Endothelial cell of umbilical vein (primary cell): Measurements from ENCODE around the gene DHRS7B. TPM values are rescaled to one million over a fixed set of nuclear protein-coding genes. Genes with fewer than 3 reads are reported as not detected.

ENCODE experiments used
- BruUV-seq: library from RNA; stranded (reverse); fragments of 400-500 nt; replicated peaks from 2 replicates; lab custom pipeline; 2021; lab: Mats Ljungman, UMichigan
- CTCF ChIA-PET: fragments of 300-600, 350-600 bp; sonication (Branson Sonifier 250); formaldehyde crosslinking; loops from one replicate; lab custom pipeline; 2021; ENCODE audit warnings: antibody characterized with exemption, inconsistent platforms; lab: Charles Lee
- POLR2A ChIA-PET: fragments of 300-600, 350-600 bp; sonication (Branson Sonifier 250); formaldehyde crosslinking; loops from one replicate; lab custom pipeline; 2021; ENCODE audit warnings: antibody characterized with exemption, inconsistent platforms; lab: Charles Lee
- DNase-seq: peaks from one replicate; pipeline ENCODE4 v3.0.0-alpha.2; 2011; ENCODE audit warnings: low read depth, low spot score
- FAIRE-seq: peaks from 2 replicates; lab custom pipeline; 2011; peaks lifted over from hg19 to GRCh38; lab: Jason Lieb, UNC
- H2AFZ ChIP-seq: 2 replicates; pipeline ENCODE4 v1.6.0; 2012; ENCODE audit warnings: low read depth, low read length, control low read depth, inconsistent platforms
- H3K27ac ChIP-seq: 2 replicates; pipeline ENCODE4 v1.5.1; 2011; ENCODE audit warnings: low read depth, mild to moderate bottlenecking, control low read depth, low read length, moderate library complexity; ENCODE audit not compliant: insufficient read depth
- H3K27me3 ChIP-seq, 2 experiments: 2 replicates each; pipeline versions ENCODE4 v1.6.0 to v1.6.1; 2011; ENCODE audit warnings: low read length in 2 of 2, mixed read lengths in 1 of 2; ENCODE audit not compliant: control insufficient read depth in 2 of 2, insufficient read depth in 2 of 2
- H3K36me3 ChIP-seq, 2 experiments: 2 replicates in 1 of 2; 3 replicates in 1 of 2; pipeline ENCODE4 v1.5.1; 2011; ENCODE audit warnings: low read length in 2 of 2, mild to moderate bottlenecking in 1 of 2, moderate library complexity in 1 of 2; ENCODE audit not compliant: control insufficient read depth in 2 of 2, insufficient read depth in 2 of 2; ENCODE audit errors: extremely low read depth in 1 of 2
- H3K4me1 ChIP-seq: 3 replicates; pipeline ENCODE4 v1.5.1; 2011; ENCODE audit warnings: mild to moderate bottlenecking, low read length; ENCODE audit not compliant: control insufficient read depth, insufficient read depth; ENCODE audit errors: extremely low read depth
- H3K4me2 ChIP-seq: 2 replicates; pipeline ENCODE4 v1.6.1; 2011; ENCODE audit warnings: low read length, control low read depth, mixed read lengths; ENCODE audit not compliant: insufficient read depth
- H3K4me3 ChIP-seq, 3 experiments: fragments of 200-600 bp in 1 of 3; sonication (generic), shearing (Covaris generic) in 1 of 3; replicated peaks in 1 of 3; 2 replicates each; pipeline ENCODE4 v1.5.1; 2011 to 2016; ENCODE audit warnings: control low read depth in 3 of 3, low read length in 3 of 3, mild to moderate bottlenecking in 2 of 3, inconsistent platforms in 1 of 3, low read depth in 1 of 3, moderate library complexity in 1 of 3; ENCODE audit not compliant: insufficient read depth in 1 of 3
- H3K79me2 ChIP-seq: 2 replicates; pipeline ENCODE4 v1.6.0; 2012; ENCODE audit warnings: low read length, inconsistent platforms; ENCODE audit not compliant: control insufficient read depth, insufficient read depth
- H3K9ac ChIP-seq: replicated peaks from 2 replicates; pipeline ENCODE3; 2011; ENCODE audit warnings: low read length, control low read depth; ENCODE audit not compliant: insufficient read depth; ENCODE audit errors: extremely low read depth
- H3K9me1 ChIP-seq: replicated peaks from 3 replicates; pipeline ENCODE4 v1.6.0; 2011; ENCODE audit warnings: mild to moderate bottlenecking, low read length; ENCODE audit not compliant: control insufficient read depth, insufficient read depth; ENCODE audit errors: extremely low read depth
- H3K9me3 ChIP-seq: replicated peaks from 2 replicates; pipeline ENCODE4 v1.5.1; 2012; ENCODE audit warnings: low read length, inconsistent platforms; ENCODE audit not compliant: control insufficient read depth, insufficient read depth
- H4K20me1 ChIP-seq: replicated peaks from 2 replicates; pipeline ENCODE3; 2011; ENCODE audit warnings: mild to moderate bottlenecking, low read length; ENCODE audit not compliant: control insufficient read depth, insufficient read depth; ENCODE audit errors: extremely low read depth
- EZH2 ChIP-seq: IDR thresholded peaks from 2 replicates; pipeline ENCODE4 v1.6.1; 2012; ENCODE audit warnings: borderline replicate concordance, low read depth, mild to moderate bottlenecking, moderate library complexity, low read length, inconsistent platforms; ENCODE audit not compliant: severe bottlenecking
- FOS ChIP-seq: IDR thresholded peaks from 2 replicates; pipeline ENCODE4 v1.6.1; 2011; ENCODE audit warnings: mild to moderate bottlenecking, low read length, moderate library complexity, borderline replicate concordance; ENCODE audit not compliant: insufficient read depth
- GATA2 ChIP-seq: IDR thresholded peaks from 2 replicates; pipeline ENCODE4 v1.7.0; 2011; ENCODE audit warnings: low read depth, mild to moderate bottlenecking, moderate library complexity, mixed read lengths, low read length; ENCODE audit not compliant: insufficient read length, insufficient read depth
- JUN ChIP-seq: IDR thresholded peaks from 2 replicates; pipeline ENCODE4 v1.6.1; 2011; ENCODE audit warnings: borderline replicate concordance, low read depth; ENCODE audit not compliant: insufficient read length, insufficient read depth
- MYC ChIP-seq: IDR thresholded peaks from one replicate; pipeline ENCODE4 v1.6.1; 2011; ENCODE audit warnings: mild to moderate bottlenecking, low read depth, low read length
- POLR2A ChIP-seq: IDR thresholded peaks from 2 replicates; pipeline ENCODE4 v1.6.1; 2012; ENCODE audit warnings: low read depth, mild to moderate bottlenecking, control low read depth, low read length
- POLR2AphosphoS5 ChIP-seq: IDR thresholded peaks from 2 replicates; pipeline ENCODE4 v1.6.1; 2012; ENCODE audit warnings: low read depth, mild to moderate bottlenecking, control low read depth, low read length, moderate library complexity; ENCODE audit not compliant: insufficient read depth
- dilution Hi-C: fragments of 300-500 bp; cut with MboI; formaldehyde crosslinking; loops from one replicate; pipeline ENCODE4 v1.15.0; 2019; ENCODE audit warnings: low sequenced_read_pairs; ENCODE audit not compliant: extremely low pct_ligation_motif_present
- intact Hi-C: fragments of 100-400 bp; cut with micrococcal nuclease; formaldehyde crosslinking; loops from one replicate; pipeline ENCODE4 v1.10.0; 2022
- polyA plus RNA-seq, 4 experiments: library from polyadenylated mRNA; depleted of rRNA in 3 of 4; stranded (reverse) in 3 of 4; unstranded in 1 of 4; fragments of >200 nt; gene quantifications; 2 replicates each; pipeline versions ENCODE4 v1.2.1 to v1.2.3, GENCODE V29; 2011 to 2012; ENCODE audit warnings: missing spikeins in 1 of 4
- total RNA-seq: library from RNA; stranded (reverse); gene quantifications from 2 replicates; pipeline ENCODE4 v1.2.3, GENCODE V29; 2021
- TF ChIP-seq, protein P1 (sequence below), 2 donors: IDR thresholded peaks; 1 replicate in 1 of 2; 2 replicates in 1 of 2; pipeline ENCODE4 v1.5.1; 2011; ENCODE audit warnings: low read length in 2 of 2, mild to moderate bottlenecking in 2 of 2, moderate library complexity in 2 of 2, control low read depth in 1 of 2, inconsistent platforms in 1 of 2, low read depth in 1 of 2; ENCODE audit not compliant: insufficient read depth in 1 of 2; ENCODE audit errors: extremely low read depth in 1 of 2
- TF ChIP-seq, protein P2 (sequence below): IDR thresholded peaks from 2 replicates; pipeline ENCODE4 v1.6.1; 2011; ENCODE audit not compliant: insufficient read depth, insufficient read length

The DHRS7B gene
- total and polyA plus RNA-seq, 2 donors (not counting 3 experiments of a cell fraction or from before 2014, with no cell fraction given) = 14.0 to 28.1 TPM

DNA sequence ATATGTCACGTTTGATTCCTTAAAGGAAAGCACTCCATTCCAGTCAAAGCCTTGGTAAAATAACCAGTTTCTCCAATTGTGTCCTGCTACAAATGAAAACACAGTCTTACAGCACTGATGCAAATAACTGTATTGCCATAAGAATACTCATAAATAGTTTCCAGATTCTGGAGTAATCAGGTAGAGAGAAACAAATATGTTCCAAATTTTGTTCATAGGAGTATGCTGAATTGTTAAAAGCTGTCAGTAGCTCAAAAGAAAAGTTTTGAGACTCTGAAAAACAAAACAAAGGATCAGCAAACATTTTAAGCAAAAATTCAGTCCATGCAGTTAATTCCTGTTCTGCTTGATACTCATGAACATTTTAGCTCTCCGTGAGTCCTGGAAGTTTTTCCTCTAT lies 7.8 kb downstream of the DHRS7B start:
- ChIA-PET CTCF (interaction anchor here (1.4 kb wide), 1 partner anchor 15 kb away, joined by 8 read pairs; no protein-coding TSS in a partner anchor), POLR2A (no interaction called here)
- H3K27ac ChIP-seq = no peak overlapping the region
- H4K20me1 ChIP-seq = no peaks in the 10 kb centered on the region
- intact Hi-C loops (no loop called here), dilution Hi-C loops (no loop called here)
- H3K4me3 ChIP-seq = no peak overlapping the region
- H3K9ac ChIP-seq = no peak overlapping the region
- FAIRE-seq = no peak
- no peak overlapping the region for H3K4me2 ChIP-seq
- no peaks in the 10 kb centered on the region for H3K27me3 ChIP-seq
- no peak overlapping the region for H2AFZ ChIP-seq
- no peaks in the 10 kb centered on the region for H3K9me1 ChIP-seq
- no peaks in the 10 kb centered on the region for H3K36me3 ChIP-seq
- no TSS peak for BruUV-seq
- no peak for DNase-seq
- H3K79me2 ChIP-seq = no peaks in the 10 kb centered on the region
- no peaks in the 10 kb centered on the region for H3K4me1 ChIP-seq
- TF ChIP-seq POLR2AphosphoS5 (no peak), FOS (no peak), MYC (no peak), GATA2 (no peak), EZH2 (no peak), POLR2A (no peak), JUN (no peak)
- TF ChIP-seq, protein P1, sequence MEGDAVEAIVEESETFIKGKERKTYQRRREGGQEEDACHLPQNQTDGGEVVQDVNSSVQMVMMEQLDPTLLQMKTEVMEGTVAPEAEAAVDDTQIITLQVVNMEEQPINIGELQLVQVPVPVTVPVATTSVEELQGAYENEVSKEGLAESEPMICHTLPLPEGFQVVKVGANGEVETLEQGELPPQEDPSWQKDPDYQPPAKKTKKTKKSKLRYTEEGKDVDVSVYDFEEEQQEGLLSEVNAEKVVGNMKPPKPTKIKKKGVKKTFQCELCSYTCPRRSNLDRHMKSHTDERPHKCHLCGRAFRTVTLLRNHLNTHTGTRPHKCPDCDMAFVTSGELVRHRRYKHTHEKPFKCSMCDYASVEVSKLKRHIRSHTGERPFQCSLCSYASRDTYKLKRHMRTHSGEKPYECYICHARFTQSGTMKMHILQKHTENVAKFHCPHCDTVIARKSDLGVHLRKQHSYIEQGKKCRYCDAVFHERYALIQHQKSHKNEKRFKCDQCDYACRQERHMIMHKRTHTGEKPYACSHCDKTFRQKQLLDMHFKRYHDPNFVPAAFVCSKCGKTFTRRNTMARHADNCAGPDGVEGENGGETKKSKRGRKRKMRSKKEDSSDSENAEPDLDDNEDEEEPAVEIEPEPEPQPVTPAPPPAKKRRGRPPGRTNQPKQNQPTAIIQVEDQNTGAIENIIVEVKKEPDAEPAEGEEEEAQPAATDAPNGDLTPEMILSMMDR (IDR thresholded peaks at IDR 0.05; ENCODE audit: extremely low read depth in 1 of 2, insufficient read depth in 1 of 2, low read depth in 1 of 2, low read length in 2 of 2) = no peak
- TF ChIP-seq, protein P2, sequence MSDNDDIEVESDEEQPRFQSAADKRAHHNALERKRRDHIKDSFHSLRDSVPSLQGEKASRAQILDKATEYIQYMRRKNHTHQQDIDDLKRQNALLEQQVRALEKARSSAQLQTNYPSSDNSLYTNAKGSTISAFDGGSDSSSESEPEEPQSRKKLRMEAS = no peak
- H3K9me3 ChIP-seq = no peaks in the 10 kb centered on the region
